ENCODE measurements around the gene DNASE1L1. TPM values are rescaled to one million over a fixed set of nuclear protein-coding genes. Genes with fewer than 3 reads are reported as not detected.

DNASE1L1 gene
- total and polyA plus RNA-seq, 4 donors: 9.3 to 22.1 (median 16.7) TPM

DNA sequence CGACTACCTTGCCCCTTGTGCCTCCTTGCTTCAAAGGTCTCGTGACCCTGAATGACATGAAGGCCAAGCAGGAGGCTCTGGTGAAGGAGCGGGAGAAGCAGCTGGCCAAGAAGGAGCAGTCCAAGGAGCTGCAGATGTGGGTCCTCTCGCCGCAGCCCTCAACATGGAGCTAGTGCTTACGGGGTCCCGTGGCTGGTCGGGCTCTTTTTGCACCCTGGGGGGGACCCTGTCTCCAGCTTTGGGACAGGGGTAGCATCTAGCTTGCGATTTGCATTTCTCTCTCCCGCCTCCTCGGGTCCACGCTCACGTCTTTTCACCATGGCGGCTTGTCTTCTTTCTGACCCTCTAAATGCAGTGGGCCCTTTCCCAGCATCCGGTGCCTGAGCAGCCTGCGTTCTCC lies 36.7 kb upstream of the DNASE1L1 start:
- peaks cover 0 to 26% (median 10%) of the 10 kb centered on the region in 4 donors for H3K36me3 ChIP-seq (ENCODE audit: control insufficient read depth in 4 of 4, insufficient read depth in 3 of 4, low read depth in 1 of 4, low read length in 3 of 4)
- TF ChIP-seq YY1 (IDR thresholded peaks at IDR 0.05): no peak
- no peak for TF ChIP-seq FOXA1 (IDR thresholded peaks at IDR 0.05)
- no peak for TF ChIP-seq FOXA2 (IDR thresholded peaks at IDR 0.05)
- TF ChIP-seq, protein P1, sequence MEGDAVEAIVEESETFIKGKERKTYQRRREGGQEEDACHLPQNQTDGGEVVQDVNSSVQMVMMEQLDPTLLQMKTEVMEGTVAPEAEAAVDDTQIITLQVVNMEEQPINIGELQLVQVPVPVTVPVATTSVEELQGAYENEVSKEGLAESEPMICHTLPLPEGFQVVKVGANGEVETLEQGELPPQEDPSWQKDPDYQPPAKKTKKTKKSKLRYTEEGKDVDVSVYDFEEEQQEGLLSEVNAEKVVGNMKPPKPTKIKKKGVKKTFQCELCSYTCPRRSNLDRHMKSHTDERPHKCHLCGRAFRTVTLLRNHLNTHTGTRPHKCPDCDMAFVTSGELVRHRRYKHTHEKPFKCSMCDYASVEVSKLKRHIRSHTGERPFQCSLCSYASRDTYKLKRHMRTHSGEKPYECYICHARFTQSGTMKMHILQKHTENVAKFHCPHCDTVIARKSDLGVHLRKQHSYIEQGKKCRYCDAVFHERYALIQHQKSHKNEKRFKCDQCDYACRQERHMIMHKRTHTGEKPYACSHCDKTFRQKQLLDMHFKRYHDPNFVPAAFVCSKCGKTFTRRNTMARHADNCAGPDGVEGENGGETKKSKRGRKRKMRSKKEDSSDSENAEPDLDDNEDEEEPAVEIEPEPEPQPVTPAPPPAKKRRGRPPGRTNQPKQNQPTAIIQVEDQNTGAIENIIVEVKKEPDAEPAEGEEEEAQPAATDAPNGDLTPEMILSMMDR (IDR thresholded peaks at IDR 0.05; ENCODE audit: low read depth, low read length, missing input control): no peak
- TF ChIP-seq, protein P2, sequence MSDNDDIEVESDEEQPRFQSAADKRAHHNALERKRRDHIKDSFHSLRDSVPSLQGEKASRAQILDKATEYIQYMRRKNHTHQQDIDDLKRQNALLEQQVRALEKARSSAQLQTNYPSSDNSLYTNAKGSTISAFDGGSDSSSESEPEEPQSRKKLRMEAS (IDR thresholded peaks at IDR 0.05): no peak
- no peak for TF ChIP-seq RAD21 (IDR thresholded peaks at IDR 0.05)
- no peak for TF ChIP-seq EGR1 (IDR thresholded peaks at IDR 0.05; ENCODE audit: low read depth in 2 of 2)
- TF ChIP-seq HNF4G (IDR thresholded peaks at IDR 0.05): no peak
- TF ChIP-seq, protein P3, sequence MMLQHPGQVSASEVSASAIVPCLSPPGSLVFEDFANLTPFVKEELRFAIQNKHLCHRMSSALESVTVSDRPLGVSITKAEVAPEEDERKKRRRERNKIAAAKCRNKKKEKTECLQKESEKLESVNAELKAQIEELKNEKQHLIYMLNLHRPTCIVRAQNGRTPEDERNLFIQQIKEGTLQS (IDR thresholded peaks at IDR 0.05): no peak
- TF ChIP-seq, protein P4, sequence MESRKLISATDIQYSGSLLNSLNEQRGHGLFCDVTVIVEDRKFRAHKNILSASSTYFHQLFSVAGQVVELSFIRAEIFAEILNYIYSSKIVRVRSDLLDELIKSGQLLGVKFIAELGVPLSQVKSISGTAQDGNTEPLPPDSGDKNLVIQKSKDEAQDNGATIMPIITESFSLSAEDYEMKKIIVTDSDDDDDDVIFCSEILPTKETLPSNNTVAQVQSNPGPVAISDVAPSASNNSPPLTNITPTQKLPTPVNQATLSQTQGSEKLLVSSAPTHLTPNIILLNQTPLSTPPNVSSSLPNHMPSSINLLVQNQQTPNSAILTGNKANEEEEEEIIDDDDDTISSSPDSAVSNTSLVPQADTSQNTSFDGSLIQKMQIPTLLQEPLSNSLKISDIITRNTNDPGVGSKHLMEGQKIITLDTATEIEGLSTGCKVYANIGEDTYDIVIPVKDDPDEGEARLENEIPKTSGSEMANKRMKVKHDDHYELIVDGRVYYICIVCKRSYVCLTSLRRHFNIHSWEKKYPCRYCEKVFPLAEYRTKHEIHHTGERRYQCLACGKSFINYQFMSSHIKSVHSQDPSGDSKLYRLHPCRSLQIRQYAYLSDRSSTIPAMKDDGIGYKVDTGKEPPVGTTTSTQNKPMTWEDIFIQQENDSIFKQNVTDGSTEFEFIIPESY (IDR thresholded peaks at IDR 0.05): no peak
- TF ChIP-seq GABPA (IDR thresholded peaks at IDR 0.05 in 1 of 2, conservative IDR thresholded peaks at IDR 0.05 in 1 of 2): no peak
- TF ChIP-seq, protein P5, sequence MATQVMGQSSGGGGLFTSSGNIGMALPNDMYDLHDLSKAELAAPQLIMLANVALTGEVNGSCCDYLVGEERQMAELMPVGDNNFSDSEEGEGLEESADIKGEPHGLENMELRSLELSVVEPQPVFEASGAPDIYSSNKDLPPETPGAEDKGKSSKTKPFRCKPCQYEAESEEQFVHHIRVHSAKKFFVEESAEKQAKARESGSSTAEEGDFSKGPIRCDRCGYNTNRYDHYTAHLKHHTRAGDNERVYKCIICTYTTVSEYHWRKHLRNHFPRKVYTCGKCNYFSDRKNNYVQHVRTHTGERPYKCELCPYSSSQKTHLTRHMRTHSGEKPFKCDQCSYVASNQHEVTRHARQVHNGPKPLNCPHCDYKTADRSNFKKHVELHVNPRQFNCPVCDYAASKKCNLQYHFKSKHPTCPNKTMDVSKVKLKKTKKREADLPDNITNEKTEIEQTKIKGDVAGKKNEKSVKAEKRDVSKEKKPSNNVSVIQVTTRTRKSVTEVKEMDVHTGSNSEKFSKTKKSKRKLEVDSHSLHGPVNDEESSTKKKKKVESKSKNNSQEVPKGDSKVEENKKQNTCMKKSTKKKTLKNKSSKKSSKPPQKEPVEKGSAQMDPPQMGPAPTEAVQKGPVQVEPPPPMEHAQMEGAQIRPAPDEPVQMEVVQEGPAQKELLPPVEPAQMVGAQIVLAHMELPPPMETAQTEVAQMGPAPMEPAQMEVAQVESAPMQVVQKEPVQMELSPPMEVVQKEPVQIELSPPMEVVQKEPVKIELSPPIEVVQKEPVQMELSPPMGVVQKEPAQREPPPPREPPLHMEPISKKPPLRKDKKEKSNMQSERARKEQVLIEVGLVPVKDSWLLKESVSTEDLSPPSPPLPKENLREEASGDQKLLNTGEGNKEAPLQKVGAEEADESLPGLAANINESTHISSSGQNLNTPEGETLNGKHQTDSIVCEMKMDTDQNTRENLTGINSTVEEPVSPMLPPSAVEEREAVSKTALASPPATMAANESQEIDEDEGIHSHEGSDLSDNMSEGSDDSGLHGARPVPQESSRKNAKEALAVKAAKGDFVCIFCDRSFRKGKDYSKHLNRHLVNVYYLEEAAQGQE (IDR thresholded peaks at IDR 0.05): no peak
- TF ChIP-seq TAF1 (conservative IDR thresholded peaks at IDR 0.05): no peak
- no peak for TF ChIP-seq RXRA (IDR thresholded peaks at IDR 0.05)
- no peak for TF ChIP-seq JUND (IDR thresholded peaks at IDR 0.05)
- no peak for TF ChIP-seq NR2F2 (IDR thresholded peaks at IDR 0.05)
- H3K27ac ChIP-seq (ENCODE audit: low read depth in 1 of 2, low read length in 2 of 2): no peak overlapping the region
- no peaks in the 10 kb centered on the region for H3K27me3 ChIP-seq (ENCODE audit: control insufficient read depth in 4 of 4, insufficient read depth in 4 of 4, low read length in 3 of 4)
- H3K4me1 ChIP-seq (ENCODE audit: control insufficient read depth in 4 of 4, insufficient read depth in 4 of 4, low read length in 3 of 4): peaks cover 4 to 12% (median 8%) of the 10 kb centered on the region in 4 donors
- 98% methylated on average over 16 of the region's 16 CpGs for WGBS
- no peak for DNase-seq (ENCODE audit: low spot score)
- H3K9me3 ChIP-seq (ENCODE audit: control insufficient read depth in 4 of 4, low read length in 3 of 4): no peaks in the 10 kb centered on the region
- H3K4me3 ChIP-seq (ENCODE audit: low read depth in 1 of 3, low read length in 3 of 3): no peak overlapping the region
- H3K9ac ChIP-seq (ENCODE audit: low read depth in 1 of 2, low read length in 2 of 2): no peak overlapping the region
